Peyer's patch (tissue), 4 donors: ENCODE results near the gene CRACR2B.

Experiments
- CTCF ChIP-seq, 6 experiments: fragments of 450-650 bp in 4 of 6; fragments of 200-600 bp in 2 of 6; sonication (generic) in 1 of 6; IDR thresholded peaks; one replicate each; pipeline ENCODE4 v1.5.1; 2017 to 2019; ENCODE audit warnings: antibody characterized with exemption in 6 of 6, mild to moderate bottlenecking in 3 of 6, moderate library complexity in 1 of 6
- POLR2A ChIP-seq, 2 donors: fragments of 450-650 bp; IDR thresholded peaks; one replicate each; pipeline ENCODE4 v1.5.1; 2017; ENCODE audit warnings: antibody characterized with exemption in 2 of 2, mild to moderate bottlenecking in 2 of 2, moderate library complexity in 2 of 2

- peak in 1 of 6 experiments; percentile 35 for TF ChIP-seq CTCF (IDR thresholded peaks at IDR 0.05)
- TF ChIP-seq POLR2A (IDR thresholded peaks at IDR 0.05) = peak in 1 of 2 donors; percentile 76
These were observed 17.6 kb upstream of the CRACR2B start for GRCh38 chr11:810040-810567.
